Left renal cortex interstitium (tissue), 4 donors: Measurements from ENCODE around the gene ADGRB3. TPM values are rescaled to one million over a fixed set of nuclear protein-coding genes. Genes with fewer than 3 reads are reported as not detected.
"Not testable (repeated sequence)": the region's sequence is repeated elsewhere in the genome, so short reads cannot be mapped to it uniquely, and the experiment has no call there.

Source experiments
- DNase-seq, 4 donors: peaks; one replicate each; pipeline ENCODE4 v3.0.0-alpha.2; 2013; ENCODE audit warnings: low read depth in 4 of 4, low spot score in 2 of 4, missing footprints in 1 of 4
- polyA plus RNA-seq, 4 donors: library from polyadenylated mRNA; unstranded; fragments of 120-200 nt; gene quantifications; one replicate each; pipeline ENCODE4 v1.2.1, GENCODE V29; 2013; ENCODE audit not compliant: insufficient read length in 4 of 4

Gene ADGRB3
- polyA plus RNA-seq, 4 donors, result 2.9 to 5.5 (median 4.5) TPM

DNA sequence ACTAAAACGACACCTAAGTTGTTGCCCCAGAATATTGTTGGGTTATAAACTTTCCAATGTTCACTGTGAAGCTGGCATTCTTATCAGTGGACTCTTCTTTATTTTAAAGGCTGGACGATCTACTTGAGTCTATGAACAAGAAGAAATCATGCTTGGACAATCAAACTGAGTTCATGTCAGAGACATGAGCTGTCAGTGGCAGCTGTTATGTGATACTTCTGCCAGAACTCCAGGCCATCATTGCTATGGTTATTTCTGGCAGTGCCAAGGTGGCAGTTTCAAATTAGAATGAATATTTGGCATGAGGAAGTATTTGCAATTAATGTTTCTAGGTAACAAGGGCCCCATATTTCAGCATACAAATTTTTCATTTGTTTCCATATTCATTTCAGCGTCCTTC, 744.4 kb downstream of the ADGRB3 start:
- DNase-seq, result no peak

DNA sequence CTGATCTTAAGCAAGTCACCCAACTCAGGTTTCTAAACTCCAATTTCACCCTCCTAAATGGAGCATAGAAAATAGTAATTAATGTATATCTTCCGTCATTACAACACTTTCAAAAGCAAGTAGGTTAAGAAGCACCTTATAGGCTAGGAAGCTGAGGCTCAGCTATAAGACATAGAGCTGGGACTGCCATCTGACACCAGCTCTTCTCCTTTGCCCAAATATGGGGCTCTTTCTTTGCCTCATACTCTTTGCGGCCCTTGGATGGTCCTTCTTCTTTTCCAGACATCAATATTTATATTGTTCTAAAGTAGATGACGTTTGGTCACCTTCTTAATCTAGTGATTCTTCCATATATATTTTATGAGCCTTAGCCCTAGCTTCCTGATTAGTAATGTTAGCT, 748.5 kb downstream of the ADGRB3 start:
- DNase-seq, result no peak

DNA sequence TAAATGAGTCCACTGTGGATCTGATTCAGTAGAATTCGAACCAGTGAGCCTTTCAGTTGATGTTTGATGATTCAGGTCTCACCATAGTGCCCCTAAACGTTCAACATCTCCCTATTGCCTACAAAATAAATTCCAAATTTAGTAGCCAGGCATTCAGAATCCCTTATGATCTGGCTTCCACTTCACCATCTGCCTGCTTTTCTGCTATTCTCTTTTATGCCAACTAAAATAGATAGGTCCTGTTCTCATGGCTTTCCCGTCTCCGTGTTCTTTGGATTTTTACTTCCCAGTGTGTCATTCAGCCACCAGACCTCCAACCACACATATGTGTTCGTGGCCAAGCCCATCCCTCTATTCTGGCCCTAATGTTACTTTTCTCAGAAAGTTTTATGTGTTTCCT, 751.3 kb downstream of the ADGRB3 start:
- DNase-seq, result no peak

DNA sequence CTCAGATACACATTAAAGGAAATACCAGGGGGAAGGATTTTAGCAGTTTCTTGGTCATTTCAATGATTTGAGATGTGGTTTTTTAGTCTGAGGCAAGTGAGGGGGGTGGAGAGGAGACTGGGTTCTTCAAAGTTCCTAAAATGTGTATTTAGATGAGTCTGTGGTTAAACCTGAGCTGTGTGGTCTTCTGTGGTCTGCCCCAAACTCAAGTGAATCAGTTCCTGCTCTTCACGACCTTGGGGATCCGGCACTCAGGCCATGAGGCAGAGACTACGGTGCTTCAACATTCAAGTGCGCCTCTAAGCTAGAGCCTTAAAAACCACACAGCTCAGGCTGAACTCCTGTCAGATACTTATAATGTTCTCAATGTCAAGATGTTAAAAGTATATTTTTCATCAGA, 755.0 kb downstream of the ADGRB3 start:
- no peak for DNase-seq

DNA sequence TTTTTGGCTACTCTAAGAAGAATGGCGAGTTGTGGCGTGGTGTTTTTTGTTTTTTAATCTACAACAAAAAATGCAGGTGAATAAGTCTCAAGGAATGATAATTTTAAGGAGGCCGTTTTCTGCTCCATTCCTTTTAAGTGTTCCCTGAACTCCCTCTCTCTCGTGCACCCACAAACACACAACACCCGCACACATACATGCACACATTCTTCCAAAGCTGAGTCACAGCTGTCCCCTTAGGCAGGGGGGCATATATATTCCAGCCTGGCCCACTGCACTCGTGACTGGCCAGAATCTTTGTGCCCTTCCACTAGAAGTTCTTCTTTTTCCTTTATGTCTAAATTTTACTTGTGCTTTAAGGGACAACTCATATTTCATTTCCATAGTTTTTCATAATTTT, 756.0 kb downstream of the ADGRB3 start:
- DNase-seq, result no peak

DNA sequence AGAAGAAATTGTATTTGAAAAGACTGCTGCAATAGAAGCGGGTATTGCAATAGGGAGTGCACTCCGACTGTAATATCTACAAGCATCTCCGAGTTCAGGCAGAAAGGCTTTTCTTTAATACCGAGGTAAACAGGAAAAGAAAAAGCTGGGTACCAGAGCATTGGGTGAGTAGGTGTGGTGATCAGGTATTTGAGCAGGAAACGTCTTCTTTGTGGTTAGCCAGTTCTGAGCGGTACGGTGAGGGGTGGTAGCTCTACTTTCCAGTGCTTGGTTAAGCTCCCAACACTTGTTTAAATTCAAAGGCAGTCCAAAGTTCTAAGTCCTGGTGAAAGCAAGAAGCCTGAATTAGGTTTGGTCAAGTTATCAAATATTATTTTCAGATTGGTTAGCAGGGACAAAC, 757.7 kb downstream of the ADGRB3 start:
- no peak for DNase-seq

DNA sequence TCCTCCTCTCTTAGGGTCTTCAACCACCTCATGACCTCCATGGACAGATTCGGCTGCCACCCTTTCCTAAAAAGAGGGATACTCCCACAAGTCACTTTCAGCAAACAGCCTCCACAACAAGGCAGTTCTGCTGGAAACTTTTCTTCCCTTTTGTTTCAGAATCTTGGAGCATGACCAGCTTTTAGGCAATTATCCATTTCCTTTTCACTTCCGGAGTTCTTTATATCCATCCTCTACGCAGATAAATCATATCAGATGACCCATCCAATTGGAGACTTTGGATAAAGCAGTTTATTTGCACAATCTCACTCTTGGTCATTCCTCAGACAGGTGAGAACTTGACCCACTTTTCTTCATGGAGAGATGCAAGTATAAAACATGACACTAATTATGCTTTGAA, 763.2 kb downstream of the ADGRB3 start:
- no peak for DNase-seq

DNA sequence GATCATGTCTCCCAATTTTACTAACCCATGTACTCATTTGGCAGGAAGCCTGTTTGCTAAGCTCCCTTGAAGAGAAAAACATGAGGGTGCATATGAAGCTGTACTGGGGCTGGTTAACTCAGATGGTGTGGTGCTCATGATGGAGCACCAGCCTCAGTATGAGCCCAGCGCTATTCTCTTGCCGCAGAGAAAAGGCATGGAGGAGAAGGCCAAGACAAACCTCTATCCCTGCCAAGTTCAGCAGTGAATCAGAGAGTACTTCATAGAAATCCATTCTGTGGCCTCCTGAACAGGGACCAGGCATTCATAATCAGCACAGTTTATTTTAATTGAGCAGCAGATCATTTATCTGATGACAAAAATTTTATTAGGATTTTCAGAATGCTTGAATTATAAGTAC, 763.6 kb downstream of the ADGRB3 start:
- no peak for DNase-seq

DNA sequence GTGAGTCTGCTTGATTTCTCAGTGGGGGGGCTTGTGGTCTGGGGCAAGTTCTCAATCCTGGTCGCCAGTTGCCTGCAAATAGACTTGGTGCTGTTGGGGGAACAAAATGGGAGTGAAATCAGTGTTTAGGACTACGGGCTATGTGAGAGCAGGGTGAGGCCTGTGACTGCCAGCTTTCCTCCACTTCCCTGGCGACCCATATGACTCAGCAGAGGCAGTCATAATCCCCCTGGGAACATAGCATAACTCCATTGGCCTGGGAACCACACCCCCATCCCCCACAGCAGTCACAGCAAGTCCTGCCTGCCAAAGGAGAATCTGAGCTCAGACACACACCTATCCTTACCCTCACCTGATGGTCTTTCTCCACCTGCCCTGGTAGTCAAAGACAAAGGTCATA, 773.8 kb downstream of the ADGRB3 start:
- DNase-seq, result no peak

DNA sequence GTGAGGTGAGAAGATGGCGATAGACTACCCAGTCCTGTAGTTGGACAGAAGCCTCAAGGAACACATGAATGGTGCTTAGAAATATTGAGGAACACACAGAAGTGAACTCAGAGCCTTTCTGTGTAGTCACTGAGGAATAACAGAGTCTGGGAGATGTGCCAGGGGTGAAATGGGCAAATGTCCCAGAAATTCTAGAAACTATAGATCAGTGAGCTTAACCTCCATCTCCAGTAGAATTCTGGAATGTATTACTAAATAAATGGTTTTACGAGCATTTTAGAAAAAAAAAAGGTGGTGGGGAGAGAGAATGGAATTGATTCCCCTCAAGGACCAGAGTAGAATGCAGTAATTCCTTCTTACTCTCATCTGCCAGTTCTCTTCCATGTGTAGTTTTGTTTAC, 781.7 kb downstream of the ADGRB3 start:
- DNase-seq, result no peak

DNA sequence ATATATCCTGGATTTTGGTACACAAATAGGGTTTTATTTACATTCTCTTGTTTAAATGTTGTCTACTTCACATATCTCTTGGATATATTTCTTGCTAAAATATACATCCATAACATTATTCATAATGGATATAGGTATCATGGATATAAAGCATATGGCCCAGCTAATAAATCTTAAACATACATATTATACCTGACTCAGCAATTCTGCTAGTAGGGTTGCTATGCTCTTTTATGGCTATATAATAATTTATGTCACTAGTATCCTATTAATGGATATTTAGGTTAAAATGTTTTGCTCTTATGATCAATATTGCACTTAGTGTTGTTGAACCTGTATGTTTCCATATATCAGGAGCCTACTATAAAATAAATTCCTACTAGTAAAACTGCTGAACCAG, 786.2 kb downstream of the ADGRB3 start:
- DNase-seq, result no peak

DNA sequence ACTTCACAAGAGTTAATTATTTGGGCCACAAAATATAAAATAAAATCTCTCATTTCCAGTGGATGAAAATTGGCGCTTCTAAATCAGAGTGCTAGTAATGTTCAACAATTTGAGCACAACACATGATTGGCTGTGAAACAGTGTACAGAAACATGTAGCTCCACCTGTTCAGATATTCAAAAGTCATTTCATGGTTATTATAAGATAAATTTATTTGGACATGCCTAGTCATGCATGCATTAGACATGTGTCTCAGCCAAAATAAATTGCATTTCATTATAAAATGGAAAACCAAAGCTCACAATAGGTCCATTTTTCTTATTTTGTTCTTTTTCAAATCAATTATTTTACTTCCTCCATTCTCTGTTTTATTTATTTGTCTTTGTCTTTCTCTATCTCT, 786.9 kb downstream of the ADGRB3 start:
- DNase-seq, result no peak

DNA sequence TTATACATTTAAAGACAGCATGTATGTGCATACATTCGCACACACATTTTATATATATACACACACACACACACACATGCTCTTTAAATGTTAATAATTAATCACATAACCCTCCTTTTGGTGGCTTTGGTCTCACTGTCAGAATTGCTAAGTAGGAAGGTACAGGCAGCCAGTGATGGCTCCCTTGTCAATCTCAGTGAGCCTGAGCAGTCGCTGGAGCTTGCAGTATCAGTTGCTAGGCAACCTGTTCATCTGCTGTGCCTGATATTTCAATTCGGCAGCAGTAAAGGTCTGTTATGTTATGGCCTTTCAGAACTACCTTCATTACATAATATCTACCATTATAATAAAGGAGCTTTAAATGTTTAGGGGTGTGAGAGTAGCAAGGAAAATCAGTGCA, 787.4 kb downstream of the ADGRB3 start:
- DNase-seq, result no peak

DNA sequence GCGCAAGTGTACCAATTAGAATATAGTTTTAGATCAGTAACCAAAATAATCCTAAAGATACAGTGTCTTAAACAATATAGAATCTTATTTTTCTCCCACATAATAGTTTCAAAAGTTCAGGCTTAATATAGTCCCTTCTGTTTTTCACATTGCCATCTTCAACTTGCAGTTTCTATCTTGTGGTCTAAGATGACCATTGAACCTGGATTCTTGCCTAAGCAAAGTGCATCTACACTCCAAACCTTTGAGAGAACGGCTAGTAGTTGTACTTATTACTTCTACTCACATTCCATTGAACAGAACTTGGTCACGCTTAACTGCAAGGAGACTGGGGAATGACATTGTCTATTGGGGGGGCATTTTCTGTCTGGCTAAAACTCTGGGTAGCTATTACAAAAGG, 788.7 kb downstream of the ADGRB3 start:
- no peak for DNase-seq

DNA sequence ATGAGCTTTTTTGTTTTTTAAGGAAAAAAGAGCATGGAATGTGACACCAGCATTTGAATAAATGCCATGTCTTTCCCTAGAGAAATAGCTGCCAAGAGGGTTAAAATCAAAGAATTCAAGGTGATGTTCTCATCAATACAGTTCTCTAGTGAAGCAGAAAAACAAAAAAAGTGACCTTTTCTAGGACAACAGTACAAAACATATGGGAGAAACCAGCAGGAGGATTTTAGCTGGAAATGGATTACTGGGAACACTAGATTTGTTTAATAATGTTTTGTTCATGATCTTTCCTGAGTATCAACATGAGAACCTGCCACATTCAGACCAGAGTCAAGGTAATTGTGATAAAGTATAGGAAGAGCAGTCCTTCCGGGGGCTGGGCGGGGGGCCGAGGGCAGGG, 789.5 kb downstream of the ADGRB3 start:
- no peak for DNase-seq

DNA sequence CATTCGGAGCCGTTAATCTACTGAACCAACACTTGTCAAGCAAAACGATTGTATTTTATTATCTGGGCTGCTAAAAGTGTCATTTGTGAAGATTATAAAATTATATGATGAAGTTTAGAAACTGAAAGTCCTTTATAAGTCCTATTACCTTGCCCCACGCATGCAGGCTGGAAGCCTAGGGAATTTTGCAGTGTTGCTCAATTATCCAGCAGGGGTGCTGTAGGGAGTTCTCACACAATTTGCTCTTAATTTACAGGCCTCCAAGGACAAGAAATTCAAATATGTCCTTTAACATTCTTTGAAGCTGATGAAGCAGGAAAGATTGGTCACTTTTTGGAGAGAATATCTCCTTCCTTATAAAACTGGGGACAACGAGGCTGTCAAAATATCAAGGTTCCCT, 792.8 kb downstream of the ADGRB3 start:
- no peak for DNase-seq

DNA sequence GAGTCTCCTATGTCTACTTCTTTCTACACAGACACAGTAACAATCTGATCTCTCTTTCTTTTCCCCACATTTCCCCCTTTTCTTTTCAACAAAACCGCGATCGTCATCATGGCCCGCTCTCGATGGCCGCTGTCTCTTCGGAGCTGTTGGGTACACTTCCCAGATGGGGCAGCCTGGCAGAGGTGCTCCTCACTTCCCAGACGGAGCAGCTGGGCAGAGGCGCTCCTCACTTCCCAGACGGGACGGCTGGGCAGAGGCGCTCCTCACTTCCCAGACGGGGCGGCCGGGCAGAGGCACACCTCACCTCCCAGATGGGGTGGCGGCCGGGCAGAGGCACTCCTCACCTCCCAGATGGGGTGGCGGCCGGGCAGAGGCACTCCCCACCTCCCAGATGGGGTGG, 797.1 kb downstream of the ADGRB3 start:
- not testable (repeated sequence) for DNase-seq

DNA sequence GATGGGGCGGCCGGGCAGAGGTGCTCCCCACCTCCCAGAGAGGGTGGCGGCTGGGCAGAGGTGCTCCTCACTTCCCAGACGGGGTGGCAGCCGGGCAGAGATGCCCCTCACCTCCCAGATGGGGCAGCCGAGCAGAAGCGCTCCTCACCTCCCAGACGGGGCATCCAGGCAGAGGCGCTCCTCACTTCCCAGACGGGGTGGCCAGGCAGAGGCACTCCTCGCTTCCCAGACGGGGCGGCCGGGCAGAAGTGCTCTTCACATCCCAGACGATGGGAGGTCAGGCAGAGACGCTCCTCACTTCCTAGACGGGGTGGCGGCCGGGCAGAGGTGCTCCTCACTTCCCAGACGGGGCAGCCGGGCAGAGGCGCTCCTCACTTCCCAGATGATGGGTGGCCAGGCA, 798.0 kb downstream of the ADGRB3 start:
- not testable (repeated sequence) for DNase-seq

DNA sequence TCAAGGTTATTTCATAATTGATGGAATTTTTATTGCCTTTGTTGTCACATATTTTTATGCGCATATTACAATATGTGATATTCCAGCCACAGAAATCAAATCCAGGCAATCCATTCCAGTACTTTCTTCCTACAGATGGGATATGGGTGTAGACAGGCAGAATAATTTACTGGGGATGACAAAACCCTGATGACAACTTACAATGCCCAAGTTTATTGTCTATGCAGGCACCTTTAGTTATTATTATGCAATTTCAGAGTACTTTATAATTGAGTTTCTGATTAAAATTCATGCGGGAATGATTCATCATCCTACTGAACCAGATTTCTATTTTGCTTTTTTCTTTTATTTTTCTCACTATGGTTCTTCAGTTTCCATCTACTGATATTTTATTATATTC, 803.0 kb downstream of the ADGRB3 start:
- no peak for DNase-seq
